K562 (cell line): ENCODE data around the gene PNLIPRP2.

ENCODE experiments used
- ERF ChIP-seq: fragments of 450-650 bp; formaldehyde crosslinking; IDR thresholded peaks from 2 replicates; pipeline ENCODE4 v1.4.0; 2020; ENCODE audit warnings: mild to moderate bottlenecking, mixed read lengths
- ZBTB33 ChIP-seq: sonication (generic); formaldehyde crosslinking; IDR thresholded peaks from 2 replicates; pipeline ENCODE4 v1.8.1; 2023; ENCODE audit warnings: mild to moderate bottlenecking, missing genetic modification reagents
- ZNF830 ChIP-seq: fragments of 250-450 bp; sonication (Bioruptor Pico); IDR thresholded peaks from 2 replicates; pipeline ENCODE4 v1.5.0; 2021; ENCODE audit warnings: mild to moderate bottlenecking

GRCh38 chr10:116625845-116626244, 5.1 kb downstream of the PNLIPRP2 start:
- TF ChIP-seq ERF (CRISPR knock-in tag) (no peak), ZNF830 (CRISPR knock-in tag) (no peak), ZBTB33 (CRISPR knock-in tag) (no peak)
